Mesendoderm (in vitro differentiated cells): ENCODE measurements around the gene POU6F1.

Experiments used
- DNase-seq: peaks from one replicate; pipeline ENCODE4 v3.0.0; 2013
- H2AK5ac ChIP-seq: 2 replicates; pipeline ENCODE4 v1.6.1; 2013; ENCODE audit warnings: low read length, inconsistent platforms
- H2BK120ac ChIP-seq: 2 replicates; pipeline ENCODE4 v1.6.1; 2013; ENCODE audit warnings: low read depth, mild to moderate bottlenecking, low read length, moderate library complexity, mixed read lengths
- H2BK15ac ChIP-seq: replicated peaks from 2 replicates; pipeline ENCODE4 v1.6.1; 2013; ENCODE audit warnings: low read depth, mild to moderate bottlenecking, moderate library complexity
- H2BK5ac ChIP-seq: 2 replicates; pipeline ENCODE4 v1.6.1; 2013; ENCODE audit warnings: low read length, inconsistent platforms
- H3K18ac ChIP-seq: 2 replicates; pipeline ENCODE4 v1.6.1; 2013; ENCODE audit warnings: mild to moderate bottlenecking, low read length, mixed read lengths
- H3K23ac ChIP-seq: one replicate; pipeline ENCODE4 v1.6.1; 2013; ENCODE audit warnings: low read length
- H3K27ac ChIP-seq: 2 replicates; pipeline ENCODE4 v1.5.1; 2013; ENCODE audit warnings: low read depth, mild to moderate bottlenecking, inconsistent platforms, low read length, moderate library complexity
- H3K27me3 ChIP-seq: 2 replicates; pipeline ENCODE4 v1.6.1; 2013; ENCODE audit warnings: low read length, control low read depth, mild to moderate bottlenecking, inconsistent platforms; ENCODE audit not compliant: insufficient read depth, poor library complexity
- H3K36me3 ChIP-seq: 2 replicates; pipeline ENCODE4 v1.6.1; 2013; ENCODE audit warnings: low read length, inconsistent platforms; ENCODE audit not compliant: control insufficient read depth, insufficient read depth
- H3K4ac ChIP-seq: one replicate; pipeline ENCODE4 v1.6.1; 2013; ENCODE audit warnings: low read depth, mild to moderate bottlenecking, low read length, moderate library complexity
- H3K4me1 ChIP-seq: 2 replicates; pipeline ENCODE4 v1.6.1; 2013; ENCODE audit warnings: low read depth, low read length, inconsistent platforms; ENCODE audit not compliant: control insufficient read depth
- H3K4me2 ChIP-seq: 2 replicates; pipeline ENCODE4 v1.6.1; 2013; ENCODE audit warnings: low read length
- H3K4me3 ChIP-seq: 2 replicates; pipeline ENCODE4 v1.5.1; 2013; ENCODE audit warnings: mild to moderate bottlenecking, low read length
- H3K56ac ChIP-seq: one replicate; pipeline ENCODE4 v1.6.1; 2013; ENCODE audit warnings: low read length
- H3K79me1 ChIP-seq: 2 replicates; pipeline ENCODE4 v1.6.1; 2013; ENCODE audit warnings: low read length, inconsistent platforms
- H3K79me2 ChIP-seq: 2 replicates; pipeline ENCODE4 v1.6.1; 2013; ENCODE audit warnings: mild to moderate bottlenecking, low read length; ENCODE audit not compliant: control insufficient read depth, insufficient read depth
- H3K9ac ChIP-seq: 2 replicates; pipeline ENCODE4 v1.6.1; 2013; ENCODE audit warnings: low read length, inconsistent platforms
- H4K5ac ChIP-seq: one replicate; pipeline ENCODE4 v1.6.1; 2013; ENCODE audit warnings: low read length
- H4K8ac ChIP-seq: one replicate; pipeline ENCODE4 v1.6.1; 2013; ENCODE audit warnings: low read depth, mild to moderate bottlenecking, control low read depth, low read length, moderate library complexity
- WGBS: extraction: QIAGEN DNeasy Blood & Tissue Kit; methylation state at CpG from one replicate; pipeline ENCODE4 v1.1.7; 2013; ENCODE audit warnings: low lambda C conversion rate, missing lambda C conversion rate; ENCODE audit not compliant: insufficient coverage; ENCODE audit errors: extremely low coverage; 5-methylcytosine and 5-hydroxymethylcytosine counted together

POU6F1 gene

DNA sequence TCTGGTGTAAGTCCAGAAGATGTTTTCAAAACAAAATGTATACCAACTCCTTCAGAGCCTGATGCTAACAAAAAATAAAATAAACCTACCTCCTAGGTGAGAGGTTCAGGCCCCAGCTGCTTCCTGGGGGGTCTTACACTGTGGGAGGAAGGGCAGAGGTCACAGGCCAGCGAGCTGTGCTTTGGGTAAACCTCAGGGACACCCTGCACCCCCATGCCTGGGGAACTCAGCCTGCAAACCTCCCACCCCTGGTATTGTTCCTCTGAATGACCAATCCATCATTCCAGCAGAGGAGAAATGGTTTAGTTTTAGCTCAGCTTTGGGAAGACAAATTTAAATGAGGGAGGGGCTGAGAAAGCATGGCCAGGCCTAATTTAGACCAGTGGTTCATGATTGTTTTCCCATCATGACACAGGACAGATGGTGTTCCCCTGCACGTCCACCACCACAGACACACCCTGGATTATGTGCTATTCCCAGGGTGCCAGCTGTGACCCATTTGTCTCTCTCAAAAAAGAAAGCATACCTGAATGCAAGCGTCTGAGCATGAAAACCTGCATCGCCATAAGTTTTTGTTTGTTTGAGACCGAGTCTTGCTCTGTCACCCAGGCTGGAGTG is 30.4 kb downstream of the POU6F1 start:
- no peaks in the 10 kb centered on the region for H3K4me1 ChIP-seq
- H3K27me3 ChIP-seq, result no peaks in the 10 kb centered on the region
- no peak overlapping the region for H3K4me2 ChIP-seq
- DNase-seq, result no peak
- H3K9ac ChIP-seq, result no peak overlapping the region
- no peak overlapping the region for H2BK120ac ChIP-seq
- H3K56ac ChIP-seq, result no peak overlapping the region
- no peak overlapping the region for H2BK15ac ChIP-seq
- H3K18ac ChIP-seq, result no peak overlapping the region
- WGBS, result no CpG with 5 or more reads among the region's 5 CpGs
- H3K4ac ChIP-seq, result no peak overlapping the region
- H2BK5ac ChIP-seq, result no peak overlapping the region
- no peaks in the 10 kb centered on the region for H3K79me1 ChIP-seq
- H4K8ac ChIP-seq, result no peak overlapping the region
- H3K27ac ChIP-seq, result no peak overlapping the region
- no peak overlapping the region for H3K4me3 ChIP-seq
- H3K36me3 ChIP-seq, result no peaks in the 10 kb centered on the region
- H3K23ac ChIP-seq, result no peak overlapping the region
- H2AK5ac ChIP-seq, result no peak overlapping the region
- no peaks in the 10 kb centered on the region for H3K79me2 ChIP-seq
- H4K5ac ChIP-seq, result no peak overlapping the region

DNA sequence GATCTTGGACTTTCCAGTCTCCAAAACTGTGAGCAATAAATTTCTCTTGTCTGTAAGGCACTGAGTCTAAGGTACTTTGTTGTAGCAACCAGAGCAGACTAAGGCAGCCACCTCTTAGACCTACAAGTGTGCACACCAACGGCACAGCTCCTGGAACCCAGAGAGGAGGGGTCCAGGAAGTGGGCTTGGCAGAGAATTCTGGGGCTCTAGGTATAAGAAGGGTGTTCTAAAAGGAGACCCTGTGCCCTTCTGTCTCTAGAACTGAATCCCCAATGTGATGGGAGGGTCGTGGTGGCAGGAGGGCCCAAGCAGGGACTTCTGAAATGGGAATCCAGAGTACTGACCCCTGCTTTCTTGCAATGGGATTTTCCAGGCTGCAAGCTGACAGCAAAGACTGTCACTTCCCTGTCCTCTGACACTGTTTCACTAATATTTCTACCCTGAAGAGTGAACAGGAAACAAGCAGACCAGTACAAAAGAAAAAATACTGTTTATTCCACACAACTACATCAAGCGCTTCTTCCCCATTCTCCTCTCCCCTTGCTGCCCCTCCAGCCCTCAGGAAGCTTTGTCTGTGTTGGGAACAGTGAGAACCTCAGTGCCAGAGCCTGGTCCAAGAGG is 31.3 kb downstream of the POU6F1 start:
- Histone ChIP-seq H3K4ac (no peak overlapping the region), H3K56ac (no peak overlapping the region), H2BK120ac (no peak overlapping the region), H3K23ac (no peak overlapping the region), H3K4me1 (no peaks in the 10 kb centered on the region), H2BK5ac (no peak overlapping the region), H2AK5ac (no peak overlapping the region), H4K5ac (no peak overlapping the region), H3K27ac (no peak overlapping the region), H3K79me1 (no peaks in the 10 kb centered on the region), H3K27me3 (no peaks in the 10 kb centered on the region), H3K79me2 (no peaks in the 10 kb centered on the region), H3K18ac (no peak overlapping the region), H3K4me3 (no peak overlapping the region), H3K9ac (no peak overlapping the region), H2BK15ac (no peak overlapping the region), H4K8ac (no peak overlapping the region), H3K4me2 (no peak overlapping the region), H3K36me3 (no peaks in the 10 kb centered on the region)
- no peak for DNase-seq
- WGBS, result no CpG with 5 or more reads among the region's 3 CpGs

DNA sequence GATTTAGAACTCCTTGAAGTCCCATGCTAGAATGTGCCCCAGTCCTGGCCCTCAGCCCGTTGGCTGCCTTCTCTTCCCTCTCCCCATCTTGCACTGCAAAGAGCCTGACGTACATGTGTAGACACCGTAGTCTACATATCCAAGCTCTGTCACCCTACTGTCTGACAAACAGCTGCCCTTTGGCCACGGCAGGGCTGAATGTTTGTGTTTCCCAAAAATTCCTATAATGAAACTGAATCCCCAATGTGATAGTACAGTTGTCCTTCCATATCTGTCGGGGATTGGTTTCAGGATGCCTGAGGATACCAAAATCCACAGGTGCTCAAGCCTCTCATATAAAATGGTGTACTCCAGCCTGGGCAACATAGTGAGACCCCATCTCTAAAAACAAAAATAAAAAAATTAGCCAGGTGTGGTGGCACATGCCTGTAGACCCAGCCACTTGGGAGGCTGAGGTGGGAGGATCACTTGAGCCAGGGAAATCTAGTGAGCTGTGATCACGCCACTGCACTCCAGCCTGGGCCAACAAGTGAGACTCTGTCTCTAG is 32.6 kb downstream of the POU6F1 start:
- Histone ChIP-seq H3K27me3 (no peaks in the 10 kb centered on the region), H3K79me1 (no peaks in the 10 kb centered on the region), H3K9ac (no peak overlapping the region), H3K23ac (no peak overlapping the region), H3K36me3 (no peaks in the 10 kb centered on the region), H3K4me2 (no peak overlapping the region), H3K27ac (no peak overlapping the region), H4K8ac (no peak overlapping the region), H3K18ac (no peak overlapping the region), H2AK5ac (no peak overlapping the region), H2BK5ac (no peak overlapping the region), H2BK15ac (no peak overlapping the region), H4K5ac (no peak overlapping the region), H3K4ac (no peak overlapping the region), H2BK120ac (no peak overlapping the region), H3K4me1 (no peaks in the 10 kb centered on the region), H3K4me3 (no peak overlapping the region), H3K56ac (no peak overlapping the region), H3K79me2 (no peaks in the 10 kb centered on the region)
- no CpG with 5 or more reads among the region's 6 CpGs for WGBS
- DNase-seq, result no peak

DNA sequence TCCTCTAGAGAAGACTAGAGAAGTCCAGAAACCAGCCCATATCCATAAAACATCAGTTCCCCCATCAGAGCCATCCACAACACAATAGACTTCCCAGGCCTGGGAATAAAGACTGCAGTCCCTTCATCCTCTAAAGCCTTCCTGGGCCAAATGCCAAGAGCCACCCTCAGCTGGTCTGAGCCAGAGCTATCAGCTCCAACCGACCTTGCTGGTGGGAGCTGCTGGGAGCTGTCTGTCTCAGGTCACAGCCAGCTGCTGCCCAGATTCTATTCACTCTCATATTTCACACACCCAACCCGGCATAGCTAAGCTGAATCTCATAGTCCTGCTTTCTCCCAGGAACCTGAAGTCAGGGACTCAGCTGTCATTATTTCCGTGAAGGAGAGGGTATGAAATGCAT is 34.0 kb downstream of the POU6F1 start:
- Histone ChIP-seq H4K8ac (no peak overlapping the region), H3K4me1 (no peaks in the 10 kb centered on the region), H3K4ac (no peak overlapping the region), H2AK5ac (no peak overlapping the region), H4K5ac (no peak overlapping the region), H2BK15ac (no peak overlapping the region), H3K79me2 (no peaks in the 10 kb centered on the region), H3K18ac (no peak overlapping the region), H3K4me3 (no peak overlapping the region), H3K79me1 (no peaks in the 10 kb centered on the region), H3K23ac (no peak overlapping the region), H3K4me2 (no peak overlapping the region), H3K36me3 (no peaks in the 10 kb centered on the region), H3K9ac (no peak overlapping the region), H3K27ac (no peak overlapping the region), H2BK120ac (no peak overlapping the region), H2BK5ac (no peak overlapping the region), H3K27me3 (no peaks in the 10 kb centered on the region), H3K56ac (no peak overlapping the region)
- DNase-seq, result no peak
- WGBS, result no CpG with 5 or more reads among the region's 3 CpGs

DNA sequence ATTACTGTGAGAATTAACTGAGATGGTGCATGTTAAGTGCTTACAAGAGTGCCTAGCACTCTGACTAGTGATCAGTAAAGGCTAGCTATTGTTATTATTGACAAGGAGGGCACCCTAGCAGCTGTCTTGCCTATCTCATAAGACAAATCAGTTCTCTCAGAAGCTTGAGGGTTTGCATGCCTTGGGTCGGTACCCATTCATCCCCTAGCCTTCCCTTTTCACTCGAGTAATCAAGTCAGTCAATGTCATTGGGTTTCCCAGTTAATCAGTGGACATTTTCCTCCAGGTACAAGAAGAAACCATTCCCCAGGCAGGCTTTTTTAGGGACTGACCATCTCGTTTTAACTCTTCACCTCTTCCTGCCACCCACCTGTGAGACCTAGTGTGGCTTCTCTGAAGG is 34.5 kb downstream of the POU6F1 start:
- no peak overlapping the region for H4K8ac ChIP-seq
- no peaks in the 10 kb centered on the region for H3K36me3 ChIP-seq
- no peak overlapping the region for H3K23ac ChIP-seq
- H4K5ac ChIP-seq, result no peak overlapping the region
- no CpG with 5 or more reads among the region's 3 CpGs for WGBS
- no peak for DNase-seq
- H2BK15ac ChIP-seq, result no peak overlapping the region
- no peaks in the 10 kb centered on the region for H3K79me1 ChIP-seq
- no peaks in the 10 kb centered on the region for H3K79me2 ChIP-seq
- no peak overlapping the region for H3K18ac ChIP-seq
- no peak overlapping the region for H3K27ac ChIP-seq
- H3K27me3 ChIP-seq, result no peaks in the 10 kb centered on the region
- H3K4me3 ChIP-seq, result no peak overlapping the region
- H3K9ac ChIP-seq, result no peak overlapping the region
- no peak overlapping the region for H2BK5ac ChIP-seq
- no peaks in the 10 kb centered on the region for H3K4me1 ChIP-seq
- H3K56ac ChIP-seq, result no peak overlapping the region
- H3K4ac ChIP-seq, result no peak overlapping the region
- no peak overlapping the region for H2AK5ac ChIP-seq
- no peak overlapping the region for H3K4me2 ChIP-seq
- no peak overlapping the region for H2BK120ac ChIP-seq

DNA sequence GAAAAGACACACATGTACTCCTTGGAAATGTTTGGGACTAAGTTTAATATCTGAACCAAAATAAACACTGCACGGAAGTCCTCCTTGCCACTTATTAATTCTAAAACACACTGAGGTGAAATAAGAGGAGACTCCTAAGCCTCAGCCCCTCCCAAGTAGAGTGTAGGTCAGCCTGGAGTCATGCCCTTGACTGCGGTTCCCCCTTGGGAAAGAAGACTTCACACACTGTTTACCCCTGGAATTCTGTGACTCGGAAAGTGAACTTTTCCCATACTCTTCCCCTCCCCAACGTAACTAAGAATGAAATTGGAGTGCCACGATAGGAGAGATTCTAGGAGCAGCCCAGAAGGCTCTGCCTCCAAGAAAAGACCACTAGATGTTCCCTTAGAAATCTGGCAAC is 36.3 kb downstream of the POU6F1 start:
- Histone ChIP-seq H3K4ac (no peak overlapping the region), H3K27me3 (no peaks in the 10 kb centered on the region), H3K23ac (no peak overlapping the region), H4K5ac (no peak overlapping the region), H3K27ac (no peak overlapping the region), H3K79me1 (no peaks in the 10 kb centered on the region), H2BK5ac (no peak overlapping the region), H3K56ac (no peak overlapping the region), H3K79me2 (no peaks in the 10 kb centered on the region), H2BK15ac (no peak overlapping the region), H3K4me2 (no peak overlapping the region), H2AK5ac (no peak overlapping the region), H3K18ac (no peak overlapping the region), H3K9ac (no peak overlapping the region), H3K4me1 (no peaks in the 10 kb centered on the region), H3K36me3 (no peaks in the 10 kb centered on the region), H2BK120ac (no peak overlapping the region), H4K8ac (no peak overlapping the region), H3K4me3 (no peak overlapping the region)
- no peak for DNase-seq
- WGBS, result no CpG with 5 or more reads among the region's 5 CpGs
